ENCODE measurements around the gene MORN5.
A peak's percentile ranks its signal among the peaks of the same experiment; 100 is the strongest.

Gene MORN5

GRCh38 chr9:122144836-122145591, 14.7 kb upstream of the MORN5 start:
- no peak for DNase-seq

GRCh38 chr9:122145592-122145863, 14.2 kb upstream of the MORN5 start:
- no peak for DNase-seq

GRCh38 chr9:122151267-122151828, 8.4 kb upstream of the MORN5 start:
- no peak for DNase-seq

- no peak for DNase-seq
Observed at GRCh38 chr9:122155796-122156195, 3.9 kb upstream of the MORN5 start.

GRCh38 chr9:122158202-122158601, 1.5 kb upstream of the MORN5 start:
- peak; percentile 27 for DNase-seq

- no peak for DNase-seq
Observed at GRCh38 chr9:122159925-122160246, 178 bp downstream of the MORN5 start.

- no peak for DNase-seq
Observed at GRCh38 chr9:122162415-122162814, 2.7 kb downstream of the MORN5 start.

- DNase-seq: no peak
Observed at GRCh38 chr9:122164286-122164685, 4.6 kb downstream of the MORN5 start.

GRCh38 chr9:122168356-122168755, 8.6 kb downstream of the MORN5 start:
- no peak for DNase-seq

- DNase-seq: no peak
Observed at GRCh38 chr9:122172131-122172530, 12.4 kb downstream of the MORN5 start.

GRCh38 chr9:122173670-122174069, 14.0 kb downstream of the MORN5 start:
- DNase-seq: no peak

- no peak for DNase-seq
Observed at GRCh38 chr9:122176916-122177315, 17.2 kb downstream of the MORN5 start.

- no peak for DNase-seq
Observed at GRCh38 chr9:122179054-122179689, 19.5 kb downstream of the MORN5 start.

GRCh38 chr9:122179690-122180074, 20.0 kb downstream of the MORN5 start:
- no peak for DNase-seq

- DNase-seq: no peak
Observed at GRCh38 chr9:122180633-122181032, 20.9 kb downstream of the MORN5 start.

GRCh38 chr9:122183501-122183900, 23.8 kb downstream of the MORN5 start:
- DNase-seq: no peak

GRCh38 chr9:122184551-122184950, 24.8 kb downstream of the MORN5 start:
- no peak for DNase-seq

- DNase-seq: no peak
Observed at GRCh38 chr9:122186301-122186700, 26.6 kb downstream of the MORN5 start.

- DNase-seq: no peak
Observed at GRCh38 chr9:122186777-122187470, 27.2 kb downstream of the MORN5 start.

- no peak for DNase-seq
Observed at GRCh38 chr9:122188369-122188768, 28.7 kb downstream of the MORN5 start.

GRCh38 chr9:122190597-122191381, 31.1 kb downstream of the MORN5 start:
- no peak for DNase-seq

GRCh38 chr9:122191584-122191983, 31.9 kb downstream of the MORN5 start:
- DNase-seq: no peak

- DNase-seq: no peak
Observed at GRCh38 chr9:122192261-122192875, 32.7 kb downstream of the MORN5 start.
